Type B pancreatic cell (in vitro differentiated cells): Measurements from ENCODE around the gene DDX3X. TPM values are rescaled to one million over a fixed set of nuclear protein-coding genes. Genes with fewer than 3 reads are reported as not detected.

Experiments
- DNase-seq: peaks from one replicate; pipeline ENCODE4 v3.0.0; 2021; ENCODE audit warnings: mixed read lengths; ENCODE audit not compliant: unreplicated experiment; ENCODE audit errors: extremely low spot score
- H3K27ac Mint-ChIP-seq: 2 replicates; pipeline ENCODE4 v1.8.0; 2021; ENCODE audit warnings: mild to moderate bottlenecking, mixed read lengths
- H3K27me3 Mint-ChIP-seq: 2 replicates; pipeline ENCODE4 v1.8.0; 2021; ENCODE audit warnings: mixed read lengths
- H3K36me3 Mint-ChIP-seq: 2 replicates; pipeline ENCODE4 v1.8.0; 2021; ENCODE audit warnings: mixed read lengths
- H3K4me1 Mint-ChIP-seq: one replicate; pipeline ENCODE4 v1.8.0; 2021; ENCODE audit warnings: mixed read lengths; ENCODE audit not compliant: unreplicated experiment
- H3K4me3 Mint-ChIP-seq: 2 replicates; pipeline ENCODE4 v1.8.0; 2021; ENCODE audit warnings: mild to moderate bottlenecking, mixed read lengths
- H3K9me3 Mint-ChIP-seq: 2 replicates; pipeline ENCODE4 v1.8.0; 2021; ENCODE audit warnings: mixed read lengths
- total RNA-seq: library from RNA; stranded (reverse); gene quantifications from 2 replicates; pipeline ENCODE4 v1.2.1, GENCODE V29; 2021; ENCODE audit warnings: low replicate concordance
- TF ChIP-seq, protein P1 (sequence below): fragments of 200-600 bp; sonication (generic); conservative IDR thresholded peaks from 2 replicates; pipeline ENCODE4 v1.5.0; 2021; ENCODE audit warnings: antibody characterized with exemption, mild to moderate bottlenecking

DDX3X gene
- total RNA-seq, 1 donor from 2014 or later, result 255 TPM

DNA sequence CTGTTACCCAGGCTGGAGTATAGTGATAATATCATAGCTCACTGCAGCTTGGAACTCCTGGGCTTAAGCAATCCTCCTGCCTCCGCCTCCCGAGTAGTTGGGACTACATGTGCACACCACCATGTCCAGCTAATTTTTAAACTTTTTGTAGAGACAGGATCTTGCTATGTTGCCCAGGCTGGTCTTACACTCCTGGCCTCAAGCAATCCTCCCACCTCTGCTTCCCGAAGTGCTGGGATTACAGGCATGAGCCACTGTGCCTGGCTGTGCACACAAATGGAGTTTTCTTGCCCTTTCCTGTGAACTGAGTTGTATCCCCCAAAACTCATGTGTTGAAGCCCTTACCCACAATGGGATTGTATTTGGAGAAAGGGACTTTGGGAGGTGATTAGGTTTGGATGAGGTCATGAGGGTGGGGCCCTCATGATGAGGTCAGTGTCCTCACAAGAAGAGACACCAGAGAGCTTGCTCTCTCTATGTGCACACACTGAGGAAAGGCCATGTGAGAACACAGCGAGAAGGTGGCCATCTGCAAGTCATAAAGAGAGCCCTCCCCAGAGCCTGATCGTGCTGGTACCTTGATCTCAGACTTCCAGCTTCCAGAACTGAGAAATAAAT lies 40.1 kb downstream of the DDX3X start:
- Mint-ChIP-seq H3K4me3 (no peak overlapping the region), H3K4me1 (no peaks in the 10 kb centered on the region), H3K27me3 (no peaks in the 10 kb centered on the region), H3K36me3 (no peaks in the 10 kb centered on the region), H3K9me3 (no peaks in the 10 kb centered on the region), H3K27ac (no peak overlapping the region)
- TF ChIP-seq, protein P1, sequence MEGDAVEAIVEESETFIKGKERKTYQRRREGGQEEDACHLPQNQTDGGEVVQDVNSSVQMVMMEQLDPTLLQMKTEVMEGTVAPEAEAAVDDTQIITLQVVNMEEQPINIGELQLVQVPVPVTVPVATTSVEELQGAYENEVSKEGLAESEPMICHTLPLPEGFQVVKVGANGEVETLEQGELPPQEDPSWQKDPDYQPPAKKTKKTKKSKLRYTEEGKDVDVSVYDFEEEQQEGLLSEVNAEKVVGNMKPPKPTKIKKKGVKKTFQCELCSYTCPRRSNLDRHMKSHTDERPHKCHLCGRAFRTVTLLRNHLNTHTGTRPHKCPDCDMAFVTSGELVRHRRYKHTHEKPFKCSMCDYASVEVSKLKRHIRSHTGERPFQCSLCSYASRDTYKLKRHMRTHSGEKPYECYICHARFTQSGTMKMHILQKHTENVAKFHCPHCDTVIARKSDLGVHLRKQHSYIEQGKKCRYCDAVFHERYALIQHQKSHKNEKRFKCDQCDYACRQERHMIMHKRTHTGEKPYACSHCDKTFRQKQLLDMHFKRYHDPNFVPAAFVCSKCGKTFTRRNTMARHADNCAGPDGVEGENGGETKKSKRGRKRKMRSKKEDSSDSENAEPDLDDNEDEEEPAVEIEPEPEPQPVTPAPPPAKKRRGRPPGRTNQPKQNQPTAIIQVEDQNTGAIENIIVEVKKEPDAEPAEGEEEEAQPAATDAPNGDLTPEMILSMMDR, result no peak
- DNase-seq, result no peak

DNA sequence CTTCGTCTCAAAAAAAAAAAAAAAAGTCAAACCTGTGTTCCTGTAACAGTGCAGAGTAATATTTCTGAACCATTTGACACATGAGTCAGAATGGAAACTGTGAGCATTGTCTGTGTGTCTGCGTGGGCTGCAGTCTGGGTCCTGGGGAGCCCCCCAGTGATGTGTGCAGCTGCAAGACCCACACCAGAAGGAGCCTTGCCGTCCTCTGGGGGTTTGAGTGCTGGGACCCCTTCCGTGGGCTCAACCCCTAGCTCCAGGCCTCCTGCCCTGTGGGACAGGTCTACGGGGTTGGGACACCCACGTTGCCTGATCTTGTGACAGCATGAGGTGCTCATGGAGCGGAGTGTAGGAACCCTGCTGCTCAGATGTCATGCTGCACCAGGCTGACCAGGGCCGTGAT lies 43.7 kb downstream of the DDX3X start:
- H3K4me3 Mint-ChIP-seq, result no peak overlapping the region
- H3K36me3 Mint-ChIP-seq, result no peaks in the 10 kb centered on the region
- H3K4me1 Mint-ChIP-seq, result no peaks in the 10 kb centered on the region
- H3K27ac Mint-ChIP-seq, result no peak overlapping the region
- no peaks in the 10 kb centered on the region for H3K9me3 Mint-ChIP-seq
- TF ChIP-seq, protein P1, result no peak
- no peaks in the 10 kb centered on the region for H3K27me3 Mint-ChIP-seq
- DNase-seq, result no peak

GRCh38 chrX:41381685-41382084 lies 47.7 kb downstream of the DDX3X start:
- H3K4me3 Mint-ChIP-seq, result no peak overlapping the region
- no peak for DNase-seq
- H3K27me3 Mint-ChIP-seq, result no peaks in the 10 kb centered on the region

DNA sequence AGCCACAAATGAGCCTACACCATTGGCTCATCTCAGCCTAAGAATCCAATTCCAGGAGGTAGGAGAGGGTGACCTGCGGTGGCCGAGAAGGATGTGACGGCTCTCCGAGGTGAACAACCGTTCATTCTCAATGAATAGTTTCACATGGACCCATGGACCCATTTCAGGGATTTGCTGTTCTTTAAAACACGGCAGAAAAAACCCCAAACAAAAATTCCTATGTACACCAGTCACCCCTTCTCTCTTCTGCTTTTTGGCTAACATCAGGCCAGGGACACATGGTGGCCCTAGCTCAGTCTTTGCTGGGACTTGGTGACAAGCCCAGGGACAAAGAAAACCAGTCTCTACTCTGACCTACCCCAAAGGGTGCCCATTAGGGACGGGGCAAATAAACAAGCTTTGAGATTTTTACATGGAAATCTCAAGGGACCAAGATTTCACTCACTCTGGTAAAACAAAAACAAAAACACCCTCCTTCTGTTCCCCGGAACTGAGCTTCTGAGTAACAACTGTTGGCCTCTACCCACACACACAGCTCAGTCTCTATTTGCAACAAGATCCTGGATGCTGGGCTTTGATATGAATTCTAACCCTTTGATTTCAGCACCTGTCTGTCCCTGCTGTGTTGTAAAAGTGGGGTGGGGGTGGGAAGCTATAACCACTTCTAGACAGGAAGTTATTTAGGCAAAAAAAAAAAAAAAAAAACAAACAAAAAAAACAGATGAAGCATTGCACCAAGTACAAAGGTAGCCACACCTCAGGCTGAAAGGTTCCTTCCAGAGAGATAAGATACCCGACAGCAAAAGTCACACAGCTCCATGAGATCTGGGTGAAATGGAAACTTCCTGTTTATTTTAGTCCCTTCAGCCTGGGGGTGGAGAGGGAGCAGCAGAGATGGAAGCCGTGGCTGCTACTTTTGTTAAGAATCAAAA lies 49.0 kb downstream of the DDX3X start:
- Mint-ChIP-seq H3K4me1 (peaks cover 8% of the 10 kb centered on the region), H3K4me3 (peak overlapping the region; percentile 29), H3K36me3 (no peaks in the 10 kb centered on the region), H3K27me3 (no peaks in the 10 kb centered on the region), H3K27ac (peak overlapping the region; percentile 61), H3K9me3 (peaks cover 6% of the 10 kb centered on the region)
- no peak for DNase-seq
- TF ChIP-seq, protein P1, result no peak

More at GRCh38 chrX:41381685-41382084, 47.7 kb downstream of the DDX3X start:
- no peak overlapping the region for H3K27ac Mint-ChIP-seq
- no peaks in the 10 kb centered on the region for H3K36me3 Mint-ChIP-seq
- H3K9me3 Mint-ChIP-seq, result peaks cover 3% of the 10 kb centered on the region
- TF ChIP-seq, protein P1, result no peak
- peaks cover 8% of the 10 kb centered on the region for H3K4me1 Mint-ChIP-seq

- H3K4me3 Mint-ChIP-seq, result no peak overlapping the region
- TF ChIP-seq, protein P1, result no peak
- H3K36me3 Mint-ChIP-seq, result no peaks in the 10 kb centered on the region
- H3K4me1 Mint-ChIP-seq, result peaks cover 8% of the 10 kb centered on the region
- peaks cover 7% of the 10 kb centered on the region for H3K9me3 Mint-ChIP-seq
- H3K27me3 Mint-ChIP-seq, result no peaks in the 10 kb centered on the region
- H3K27ac Mint-ChIP-seq, result no peak overlapping the region
- no peak for DNase-seq
These were observed 50.2 kb downstream of the DDX3X start for GRCh38 chrX:41384051-41384705.
